ENCODE results near the gene YIF1B.

YIF1B gene

DNA sequence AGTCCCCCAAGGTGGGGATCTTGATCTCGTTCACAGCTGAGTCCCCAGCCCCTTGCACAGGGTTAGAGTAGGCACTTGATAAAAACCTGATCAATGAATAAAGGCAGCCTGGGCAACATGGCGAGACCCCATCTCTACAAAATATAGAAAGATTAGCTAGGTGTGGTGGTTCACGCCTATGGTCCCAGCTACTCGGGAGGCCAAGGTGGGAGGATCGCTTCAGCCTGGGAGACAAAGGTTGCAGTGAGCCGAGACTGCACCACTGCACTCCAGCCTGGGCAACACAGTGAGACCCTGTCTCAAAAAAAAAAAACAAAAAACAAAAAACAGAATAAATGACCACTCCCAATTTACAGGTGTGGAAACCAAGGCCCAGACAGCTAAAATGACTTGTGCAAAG is 4.8 kb downstream of the YIF1B start:
- H3K4me2 ChIP-seq (ENCODE audit: low read length): no peak overlapping the region
- no peaks in the 10 kb centered on the region for H3K4me1 ChIP-seq
- no peaks in the 10 kb centered on the region for H3K79me2 ChIP-seq
- H3K9ac ChIP-seq: no peak overlapping the region
- H3K27ac ChIP-seq: no peak overlapping the region
- H3K9me3 ChIP-seq (ENCODE audit: control insufficient read depth, low read length): no peaks in the 10 kb centered on the region
- no peak for TF ChIP-seq CTCF (IDR thresholded peaks at IDR 0.05)
- H3K4me3 ChIP-seq (ENCODE audit: low read depth, low read length): no peak overlapping the region
- no peaks in the 10 kb centered on the region for H3K36me3 ChIP-seq (ENCODE audit: control insufficient read depth, insufficient read depth, low read length)
- H2AFZ ChIP-seq: no peak overlapping the region
- H3K27me3 ChIP-seq (ENCODE audit: control insufficient read depth, insufficient read depth, low read length): no peaks in the 10 kb centered on the region

GRCh38 chr19:38310279-38310670 is 5.5 kb downstream of the YIF1B start:
- no peak overlapping the region for H3K4me3 ChIP-seq (ENCODE audit: low read depth, low read length)
- no peak overlapping the region for H3K4me2 ChIP-seq (ENCODE audit: low read length)
- no peak for TF ChIP-seq CTCF (IDR thresholded peaks at IDR 0.05)
- H3K9ac ChIP-seq: no peak overlapping the region
- H3K27me3 ChIP-seq (ENCODE audit: control insufficient read depth, insufficient read depth, low read length): no peaks in the 10 kb centered on the region
- H3K27ac ChIP-seq: no peak overlapping the region
- H3K9me3 ChIP-seq (ENCODE audit: control insufficient read depth, low read length): no peaks in the 10 kb centered on the region
- no peaks in the 10 kb centered on the region for H3K36me3 ChIP-seq (ENCODE audit: control insufficient read depth, insufficient read depth, low read length)
- H2AFZ ChIP-seq: no peak overlapping the region
- H3K79me2 ChIP-seq: no peaks in the 10 kb centered on the region
- H3K4me1 ChIP-seq: no peaks in the 10 kb centered on the region

- no peak overlapping the region for H3K27ac ChIP-seq
- H3K4me1 ChIP-seq: no peaks in the 10 kb centered on the region
- no peak overlapping the region for H3K4me2 ChIP-seq (ENCODE audit: low read length)
- H3K4me3 ChIP-seq (ENCODE audit: low read depth, low read length): no peak overlapping the region
- no peaks in the 10 kb centered on the region for H3K9me3 ChIP-seq (ENCODE audit: control insufficient read depth, low read length)
- no peak overlapping the region for H2AFZ ChIP-seq
- H3K36me3 ChIP-seq (ENCODE audit: control insufficient read depth, insufficient read depth, low read length): no peaks in the 10 kb centered on the region
- no peak for TF ChIP-seq CTCF (IDR thresholded peaks at IDR 0.05)
- H3K79me2 ChIP-seq: no peaks in the 10 kb centered on the region
- no peaks in the 10 kb centered on the region for H3K27me3 ChIP-seq (ENCODE audit: control insufficient read depth, insufficient read depth, low read length)
- H3K9ac ChIP-seq: no peak overlapping the region
Measured at GRCh38 chr19:38309615-38310278, 6.0 kb downstream of the YIF1B start.

DNA sequence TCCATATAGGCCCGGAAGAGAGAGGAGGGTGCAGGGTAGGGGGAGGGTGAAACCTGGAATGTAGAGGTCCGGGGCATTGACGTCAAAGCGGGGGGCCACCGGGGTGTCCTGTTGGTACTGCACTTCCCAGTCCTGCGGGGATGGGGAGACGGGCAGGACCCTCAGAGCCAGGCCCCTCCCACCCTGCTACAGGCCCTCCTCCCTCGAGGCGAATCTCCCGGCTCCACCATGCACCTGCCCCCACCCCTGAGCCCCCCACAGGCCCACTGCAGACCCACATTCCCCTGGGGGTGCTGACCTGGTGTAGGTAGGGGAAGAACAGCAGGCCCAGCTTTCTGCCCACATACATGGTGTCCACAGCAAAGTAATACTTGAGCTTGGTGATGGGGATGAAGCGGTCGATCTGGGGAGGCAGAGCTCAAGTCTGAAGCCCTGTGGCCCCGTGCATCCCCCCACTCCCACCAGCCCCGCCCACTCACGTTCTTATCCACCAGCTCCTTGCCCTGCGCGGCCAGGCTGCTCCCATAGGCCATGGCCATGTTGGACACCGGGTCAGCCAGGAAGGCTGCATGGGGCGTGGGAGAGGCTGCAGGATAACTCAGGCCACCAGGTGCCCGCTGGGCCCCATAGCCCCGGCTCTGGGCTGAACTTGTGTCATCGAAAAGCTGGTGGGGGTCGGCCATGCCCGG is 6.7 kb downstream of the YIF1B start:
- no peaks in the 10 kb centered on the region for H3K9me3 ChIP-seq (ENCODE audit: control insufficient read depth, low read length)
- no peak overlapping the region for H3K27ac ChIP-seq
- H2AFZ ChIP-seq: no peak overlapping the region
- H3K4me3 ChIP-seq (ENCODE audit: low read depth, low read length): no peak overlapping the region
- no peaks in the 10 kb centered on the region for H3K36me3 ChIP-seq (ENCODE audit: control insufficient read depth, insufficient read depth, low read length)
- no peaks in the 10 kb centered on the region for H3K4me1 ChIP-seq
- TF ChIP-seq CTCF (IDR thresholded peaks at IDR 0.05): no peak
- H3K79me2 ChIP-seq: no peaks in the 10 kb centered on the region
- H3K9ac ChIP-seq: no peak overlapping the region
- no peaks in the 10 kb centered on the region for H3K27me3 ChIP-seq (ENCODE audit: control insufficient read depth, insufficient read depth, low read length)
- H3K4me2 ChIP-seq (ENCODE audit: low read length): no peak overlapping the region

All from parathyroid adenoma (tissue), 2 donors.